ENCODE results near the gene DYNLL2. TPM values are rescaled to one million over a fixed set of nuclear protein-coding genes. Genes with fewer than 3 reads are reported as not detected.

DYNLL2 gene
- polyA plus RNA-seq, 3 donors = 0.30 to 9.9 (median 0.42) TPM

DNA sequence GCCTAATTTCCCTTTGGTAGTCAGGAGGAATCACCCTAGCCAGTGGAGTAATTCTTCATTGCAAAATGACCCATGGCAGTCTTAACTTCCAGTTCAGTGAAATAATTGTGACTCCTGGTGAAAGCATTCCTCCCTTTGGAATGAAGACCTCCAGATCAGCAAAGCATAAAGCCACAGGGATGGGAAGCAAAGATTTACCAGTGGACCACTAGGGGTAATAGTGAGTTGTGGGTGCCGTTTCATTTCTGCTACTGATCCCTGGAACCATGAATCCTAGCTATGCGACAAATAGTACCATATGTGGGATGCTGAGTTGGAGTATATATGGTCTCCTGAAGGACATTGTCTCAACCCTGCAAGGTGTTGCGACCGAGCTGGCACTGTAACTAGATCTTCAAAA, 13.7 kb downstream of the DYNLL2 start:
- no peaks in the 10 kb centered on the region for H3K4me1 ChIP-seq (ENCODE audit: control insufficient read depth in 1 of 2, insufficient read depth in 2 of 2, low read length in 2 of 2)
- no peaks in the 10 kb centered on the region for H3K4me1 Mint-ChIP-seq
- no peak overlapping the region for H3K9ac ChIP-seq (ENCODE audit: insufficient read depth, low read length, poor library complexity, severe bottlenecking)
- H3K36me3 Mint-ChIP-seq = peaks cover 25 to 30% of the 10 kb centered on the region in 2 donors
- no peak overlapping the region for H3K4me2 ChIP-seq (replicated peaks; ENCODE audit: extremely low read depth, low read length, poor library complexity, severe bottlenecking)
- intact Hi-C loops (cut with micrococcal nuclease) = no loop called here
- no peak for DNase-seq
- H3K27me3 Mint-ChIP-seq (ENCODE audit: low read depth in 3 of 3) = peaks cover 8 to 10% (median 10%) of the 10 kb centered on the region in 3 donors
- H3K9me3 Mint-ChIP-seq = no peaks in the 10 kb centered on the region
- peaks cover 17 to 30% of the 10 kb centered on the region in 2 donors for H3K36me3 ChIP-seq (replicated peaks in 1 of 2; ENCODE audit: control insufficient read depth in 1 of 2, insufficient read depth in 2 of 2, low read length in 2 of 2)
- H4K20me1 ChIP-seq (ENCODE audit: insufficient read depth, low read length) = peaks cover 5% of the 10 kb centered on the region
- no peak overlapping the region for H3K4me3 Mint-ChIP-seq
- H3K27me3 ChIP-seq (ENCODE audit: control insufficient read depth in 2 of 2, insufficient read depth in 2 of 2, low read length in 2 of 2) = peaks cover 3 to 5% of the 10 kb centered on the region in 2 donors
- H3K27ac Mint-ChIP-seq = no peak overlapping the region
- H3K4me3 ChIP-seq (replicated peaks in 1 of 3; ENCODE audit: low read depth in 2 of 3, low read length in 3 of 3) = no peak overlapping the region
- TF ChIP-seq, protein P1, sequence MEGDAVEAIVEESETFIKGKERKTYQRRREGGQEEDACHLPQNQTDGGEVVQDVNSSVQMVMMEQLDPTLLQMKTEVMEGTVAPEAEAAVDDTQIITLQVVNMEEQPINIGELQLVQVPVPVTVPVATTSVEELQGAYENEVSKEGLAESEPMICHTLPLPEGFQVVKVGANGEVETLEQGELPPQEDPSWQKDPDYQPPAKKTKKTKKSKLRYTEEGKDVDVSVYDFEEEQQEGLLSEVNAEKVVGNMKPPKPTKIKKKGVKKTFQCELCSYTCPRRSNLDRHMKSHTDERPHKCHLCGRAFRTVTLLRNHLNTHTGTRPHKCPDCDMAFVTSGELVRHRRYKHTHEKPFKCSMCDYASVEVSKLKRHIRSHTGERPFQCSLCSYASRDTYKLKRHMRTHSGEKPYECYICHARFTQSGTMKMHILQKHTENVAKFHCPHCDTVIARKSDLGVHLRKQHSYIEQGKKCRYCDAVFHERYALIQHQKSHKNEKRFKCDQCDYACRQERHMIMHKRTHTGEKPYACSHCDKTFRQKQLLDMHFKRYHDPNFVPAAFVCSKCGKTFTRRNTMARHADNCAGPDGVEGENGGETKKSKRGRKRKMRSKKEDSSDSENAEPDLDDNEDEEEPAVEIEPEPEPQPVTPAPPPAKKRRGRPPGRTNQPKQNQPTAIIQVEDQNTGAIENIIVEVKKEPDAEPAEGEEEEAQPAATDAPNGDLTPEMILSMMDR (IDR thresholded peaks at IDR 0.05) = no peak
- H3K9me3 ChIP-seq (replicated peaks in 1 of 2; ENCODE audit: control insufficient read depth in 1 of 2, insufficient read depth in 1 of 2, low read length in 2 of 2) = no peaks in the 10 kb centered on the region
- H3K27ac ChIP-seq (ENCODE audit: low read depth in 1 of 2, low read length in 2 of 2) = no peak overlapping the region
- H2AFZ ChIP-seq (ENCODE audit: insufficient read depth, low read depth, low read length, poor library complexity, severe bottlenecking) = no peak overlapping the region
- H3K79me2 ChIP-seq (ENCODE audit: insufficient read depth, low read length) = no peaks in the 10 kb centered on the region
- 75% methylated on average over 4 of the region's 4 CpGs for whole genome bisulfite sequencing (ENCODE audit: insufficient coverage)

DNA sequence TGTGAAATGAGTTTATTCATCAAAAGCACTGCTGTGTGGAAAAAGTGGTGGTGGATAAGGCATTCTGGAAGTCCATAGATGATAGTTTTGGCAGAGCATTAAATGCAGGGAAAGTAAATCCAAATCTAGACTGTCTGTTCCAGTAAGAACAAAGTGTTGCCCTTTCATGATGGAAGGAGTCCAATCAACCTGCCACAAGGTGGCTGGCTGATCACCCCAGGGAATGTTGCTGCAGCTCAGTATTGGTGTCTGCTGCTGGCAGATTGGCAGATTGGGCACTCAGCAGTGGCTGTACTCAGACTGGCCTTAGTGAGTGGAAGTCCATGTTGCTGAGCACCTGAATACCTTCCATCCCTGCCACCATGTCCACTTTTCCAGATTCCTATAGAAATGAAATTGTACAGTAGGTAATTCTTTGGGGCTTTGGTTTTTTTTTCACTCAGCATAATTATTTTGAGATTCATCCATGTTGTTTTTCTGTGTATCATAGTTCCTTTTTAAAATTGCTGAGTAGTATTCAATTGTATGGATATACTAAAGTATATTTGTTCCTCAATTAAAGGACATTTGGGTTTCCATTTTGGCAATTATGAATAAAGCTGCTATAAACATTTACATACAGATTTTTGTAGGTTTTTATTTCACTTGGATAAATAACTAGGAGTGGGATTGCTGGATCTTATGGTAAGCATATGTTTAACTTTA, 14.3 kb downstream of the DYNLL2 start:
- H3K9me3 Mint-ChIP-seq = no peaks in the 10 kb centered on the region
- intact Hi-C loops (cut with micrococcal nuclease) = no loop called here
- Histone ChIP-seq H3K9me3 (replicated peaks in 1 of 2; ENCODE audit: control insufficient read depth in 1 of 2, insufficient read depth in 1 of 2, low read length in 2 of 2) (no peaks in the 10 kb centered on the region), H3K4me2 (replicated peaks; ENCODE audit: extremely low read depth, low read length, poor library complexity, severe bottlenecking) (no peak overlapping the region), H3K27me3 (ENCODE audit: control insufficient read depth in 2 of 2, insufficient read depth in 2 of 2, low read length in 2 of 2) (peaks cover 3 to 5% of the 10 kb centered on the region in 2 donors), H3K4me1 (ENCODE audit: control insufficient read depth in 1 of 2, insufficient read depth in 2 of 2, low read length in 2 of 2) (no peaks in the 10 kb centered on the region), H3K79me2 (ENCODE audit: insufficient read depth, low read length) (no peaks in the 10 kb centered on the region), H4K20me1 (ENCODE audit: insufficient read depth, low read length) (no peaks in the 10 kb centered on the region), H2AFZ (ENCODE audit: insufficient read depth, low read depth, low read length, poor library complexity, severe bottlenecking) (no peak overlapping the region), H3K36me3 (replicated peaks in 1 of 2; ENCODE audit: control insufficient read depth in 1 of 2, insufficient read depth in 2 of 2, low read length in 2 of 2) (peaks cover 11 to 23% of the 10 kb centered on the region in 2 donors), H3K4me3 (replicated peaks in 1 of 3; ENCODE audit: low read depth in 2 of 3, low read length in 3 of 3) (no peak overlapping the region), H3K9ac (ENCODE audit: insufficient read depth, low read length, poor library complexity, severe bottlenecking) (no peak overlapping the region), H3K27ac (ENCODE audit: low read depth in 1 of 2, low read length in 2 of 2) (no peak overlapping the region)
- no peaks in the 10 kb centered on the region for H3K4me1 Mint-ChIP-seq
- TF ChIP-seq, protein P1 (IDR thresholded peaks at IDR 0.05) = no peak
- H3K27ac Mint-ChIP-seq = peak overlapping the region in 1 of 7 donors; percentile 29
- H3K27me3 Mint-ChIP-seq (ENCODE audit: low read depth in 3 of 3) = peaks cover 10% of the 10 kb centered on the region in 3 donors
- H3K36me3 Mint-ChIP-seq = peaks cover 18 to 24% of the 10 kb centered on the region in 2 donors
- no peak for DNase-seq
- H3K4me3 Mint-ChIP-seq = no peak overlapping the region

All from CD14-positive monocyte (primary cell).